Endothelial cell (in vitro differentiated cells): ENCODE data around the gene SBF2. TPM values are rescaled to one million over a fixed set of nuclear protein-coding genes. Genes with fewer than 3 reads are reported as not detected.
"Not testable (repeated sequence)": the region's sequence is repeated elsewhere in the genome, so short reads cannot be mapped to it uniquely, and the experiment has no call there.

Experiments
- DNase-seq: peaks from one replicate; pipeline ENCODE4 v3.0.0; 2021; ENCODE audit warnings: low spot score
- H3K27ac Mint-ChIP-seq: one replicate; pipeline ENCODE4 v1.8.0; 2021; ENCODE audit warnings: mixed read lengths, inconsistent platforms; ENCODE audit not compliant: unreplicated experiment
- H3K27me3 Mint-ChIP-seq: one replicate; pipeline ENCODE4 v1.8.0; 2021; ENCODE audit warnings: mild to moderate bottlenecking, moderate library complexity, mixed read lengths, inconsistent platforms; ENCODE audit not compliant: unreplicated experiment
- H3K36me3 Mint-ChIP-seq: one replicate; pipeline ENCODE4 v1.8.0; 2021; ENCODE audit warnings: mild to moderate bottlenecking, low read depth, mixed read lengths, inconsistent platforms; ENCODE audit not compliant: unreplicated experiment
- H3K4me1 Mint-ChIP-seq: one replicate; pipeline ENCODE4 v1.8.0; 2021; ENCODE audit warnings: mild to moderate bottlenecking, mixed read lengths, inconsistent platforms; ENCODE audit not compliant: unreplicated experiment
- H3K4me3 Mint-ChIP-seq: one replicate; pipeline ENCODE4 v1.8.0; 2021; ENCODE audit warnings: mild to moderate bottlenecking, mixed read lengths, inconsistent platforms; ENCODE audit not compliant: unreplicated experiment
- H3K9me3 Mint-ChIP-seq: one replicate; pipeline ENCODE4 v1.8.0; 2021; ENCODE audit warnings: mixed read lengths, inconsistent platforms; ENCODE audit not compliant: unreplicated experiment
- total RNA-seq: library from RNA; stranded (reverse); fragmentation: NEBNext Ultra II Directional; extraction: Animal tissue kit (Norgen Biotek cat#: 25700); gene quantifications from one replicate; pipeline ENCODE4 v1.2.1, GENCODE V29; 2021; ENCODE audit not compliant: unreplicated experiment
- TF ChIP-seq, protein P1 (sequence below): fragments of 200-600 bp; sonication (generic); IDR thresholded peaks from one replicate; pipeline ENCODE4 v1.5.0; 2021; ENCODE audit warnings: antibody characterized with exemption; ENCODE audit not compliant: unreplicated experiment

SBF2 gene
- total RNA-seq, 1 donor from 2014 or later: 40.8 TPM

DNA sequence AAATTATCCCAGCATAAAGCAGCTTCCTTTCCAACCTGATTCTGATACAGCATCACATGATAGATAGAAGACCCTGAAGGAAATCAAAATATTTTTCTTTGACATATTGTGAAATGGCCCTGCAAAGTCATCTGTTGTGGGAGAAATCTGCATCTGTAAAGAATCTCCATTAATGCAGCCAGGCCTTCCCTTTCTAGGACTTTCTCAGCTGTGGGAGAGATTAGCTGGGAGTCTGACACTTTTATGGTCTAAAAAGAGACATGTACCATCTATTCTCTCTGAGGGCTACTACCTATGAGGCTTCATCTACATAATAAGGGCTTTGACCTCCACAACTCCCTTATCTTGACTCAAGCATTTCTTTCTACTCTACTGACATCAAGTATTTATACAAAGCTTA is 392.1 kb downstream of the SBF2 start:
- H3K4me3 Mint-ChIP-seq: no peak overlapping the region
- no peak for DNase-seq
- H3K9me3 Mint-ChIP-seq: no peaks in the 10 kb centered on the region
- peaks cover 19% of the 10 kb centered on the region for H3K4me1 Mint-ChIP-seq
- TF ChIP-seq, protein P1, sequence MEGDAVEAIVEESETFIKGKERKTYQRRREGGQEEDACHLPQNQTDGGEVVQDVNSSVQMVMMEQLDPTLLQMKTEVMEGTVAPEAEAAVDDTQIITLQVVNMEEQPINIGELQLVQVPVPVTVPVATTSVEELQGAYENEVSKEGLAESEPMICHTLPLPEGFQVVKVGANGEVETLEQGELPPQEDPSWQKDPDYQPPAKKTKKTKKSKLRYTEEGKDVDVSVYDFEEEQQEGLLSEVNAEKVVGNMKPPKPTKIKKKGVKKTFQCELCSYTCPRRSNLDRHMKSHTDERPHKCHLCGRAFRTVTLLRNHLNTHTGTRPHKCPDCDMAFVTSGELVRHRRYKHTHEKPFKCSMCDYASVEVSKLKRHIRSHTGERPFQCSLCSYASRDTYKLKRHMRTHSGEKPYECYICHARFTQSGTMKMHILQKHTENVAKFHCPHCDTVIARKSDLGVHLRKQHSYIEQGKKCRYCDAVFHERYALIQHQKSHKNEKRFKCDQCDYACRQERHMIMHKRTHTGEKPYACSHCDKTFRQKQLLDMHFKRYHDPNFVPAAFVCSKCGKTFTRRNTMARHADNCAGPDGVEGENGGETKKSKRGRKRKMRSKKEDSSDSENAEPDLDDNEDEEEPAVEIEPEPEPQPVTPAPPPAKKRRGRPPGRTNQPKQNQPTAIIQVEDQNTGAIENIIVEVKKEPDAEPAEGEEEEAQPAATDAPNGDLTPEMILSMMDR: no peak
- H3K27me3 Mint-ChIP-seq: no peaks in the 10 kb centered on the region
- H3K27ac Mint-ChIP-seq: no peak overlapping the region
- no peaks in the 10 kb centered on the region for H3K36me3 Mint-ChIP-seq

DNA sequence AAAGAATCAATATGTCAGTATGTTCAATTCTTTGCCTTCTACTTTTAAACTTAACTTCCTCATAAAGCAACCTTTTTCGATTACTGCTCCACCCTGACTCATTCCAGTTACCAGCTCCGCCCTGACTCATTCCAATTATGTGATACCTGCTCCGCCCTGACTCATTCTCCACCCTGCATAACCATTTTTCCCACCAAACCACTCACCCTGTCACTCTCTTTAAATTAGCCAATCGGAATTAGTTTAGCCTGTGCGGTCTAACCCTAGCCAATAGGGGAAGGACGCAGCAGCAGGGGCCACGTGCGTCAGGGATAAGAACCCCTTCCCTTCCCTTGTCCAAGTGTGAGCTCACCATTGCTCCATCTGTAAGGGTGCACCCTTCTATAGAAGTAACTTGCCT is 393.8 kb downstream of the SBF2 start:
- DNase-seq, H3K36me3 Mint-ChIP-seq, H3K27ac Mint-ChIP-seq, H3K4me3 Mint-ChIP-seq, H3K27me3 Mint-ChIP-seq, H3K9me3 Mint-ChIP-seq: not testable (repeated sequence)
- H3K4me1 Mint-ChIP-seq: peaks cover 14% of the 10 kb centered on the region

DNA sequence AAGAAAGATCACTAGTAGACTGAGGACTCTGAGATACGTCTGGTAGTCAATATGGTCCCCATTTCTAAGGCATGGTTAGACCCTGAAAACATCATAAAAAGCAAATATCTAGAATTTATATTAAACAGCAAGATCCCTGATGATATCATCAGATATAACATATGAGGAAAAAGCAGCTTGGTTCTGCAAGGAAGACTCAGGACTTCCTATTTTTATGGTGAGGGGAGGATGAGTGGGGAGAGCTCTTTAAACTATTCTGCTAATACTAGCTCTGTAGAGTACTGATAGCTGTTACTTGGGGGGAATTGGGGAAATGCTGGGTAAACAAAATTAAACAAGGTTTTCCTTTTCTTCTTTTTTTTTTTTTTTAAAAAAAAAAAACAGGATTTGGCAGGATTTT is 394.3 kb downstream of the SBF2 start:
- Mint-ChIP-seq H3K36me3 (peaks cover 9% of the 10 kb centered on the region), H3K27me3 (no peaks in the 10 kb centered on the region), H3K9me3 (no peaks in the 10 kb centered on the region), H3K4me1 (peaks cover 14% of the 10 kb centered on the region), H3K27ac (no peak overlapping the region), H3K4me3 (no peak overlapping the region)
- TF ChIP-seq, protein P1: no peak
- DNase-seq: no peak

DNA sequence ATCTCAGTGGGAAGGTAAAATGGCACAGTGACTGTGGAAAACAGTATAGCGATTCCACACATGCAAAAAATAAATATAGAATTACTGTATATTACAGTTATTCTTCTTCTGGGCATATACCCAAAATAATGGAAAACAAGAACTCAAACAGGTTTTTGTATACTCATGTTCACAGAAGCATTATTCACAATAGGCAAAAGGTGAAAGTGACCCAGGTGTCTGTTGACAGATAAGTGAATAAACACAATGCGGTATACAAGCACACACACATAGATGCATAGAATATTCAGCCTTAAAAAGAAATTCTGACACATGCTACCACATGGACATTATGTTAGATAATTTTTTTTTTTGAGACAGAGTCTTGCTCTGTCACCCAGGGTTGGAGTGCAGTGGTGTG is 397.1 kb downstream of the SBF2 start:
- Mint-ChIP-seq H3K27ac (no peak overlapping the region), H3K4me3 (no peak overlapping the region), H3K36me3 (peaks cover 15% of the 10 kb centered on the region), H3K9me3 (no peaks in the 10 kb centered on the region), H3K4me1 (peaks cover 14% of the 10 kb centered on the region), H3K27me3 (no peaks in the 10 kb centered on the region)
- TF ChIP-seq, protein P1: no peak
- no peak for DNase-seq

DNA sequence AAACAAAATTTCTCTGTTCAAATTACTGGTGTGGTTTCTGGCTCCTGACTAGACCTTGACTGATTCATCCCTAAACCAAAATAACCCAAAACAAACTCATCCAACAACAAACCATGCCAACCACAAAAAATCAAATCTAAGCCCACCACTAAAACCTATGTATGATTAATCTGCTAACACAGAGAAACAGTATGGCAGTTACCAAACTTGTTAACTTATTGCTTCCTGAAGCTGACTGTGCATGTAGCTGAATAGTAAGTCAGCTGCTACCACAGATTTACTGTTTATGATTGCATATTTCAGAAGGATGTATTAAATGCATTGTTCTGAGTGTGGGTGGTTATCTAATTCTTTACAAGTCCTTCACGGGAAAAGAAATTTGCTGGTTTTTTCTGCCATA is 399.0 kb downstream of the SBF2 start:
- no peak overlapping the region for H3K4me3 Mint-ChIP-seq
- TF ChIP-seq, protein P1: no peak
- H3K4me1 Mint-ChIP-seq: peaks cover 10% of the 10 kb centered on the region
- no peak for DNase-seq
- H3K36me3 Mint-ChIP-seq: peaks cover 15% of the 10 kb centered on the region
- no peaks in the 10 kb centered on the region for H3K27me3 Mint-ChIP-seq
- no peak overlapping the region for H3K27ac Mint-ChIP-seq
- H3K9me3 Mint-ChIP-seq: no peaks in the 10 kb centered on the region

DNA sequence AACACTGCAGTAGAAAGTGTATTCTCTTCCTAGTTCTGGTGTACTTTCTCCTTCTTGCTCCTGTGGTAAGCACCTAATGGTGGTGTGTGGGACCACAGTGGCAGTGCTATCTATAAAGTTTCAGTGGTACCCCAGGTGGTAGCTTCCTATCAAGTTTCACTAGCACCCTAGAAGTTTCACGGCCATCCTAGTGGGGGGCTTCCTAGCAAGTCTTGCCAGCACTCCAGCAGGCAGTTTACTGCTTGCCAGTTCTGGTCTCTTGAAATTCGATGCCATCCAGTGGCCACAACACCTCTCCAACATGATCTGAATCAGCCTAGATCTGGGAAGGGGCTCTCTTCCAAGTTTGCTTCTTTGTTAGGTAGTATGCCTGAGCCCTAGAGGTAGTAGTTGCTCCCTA is 400.5 kb downstream of the SBF2 start:
- H3K9me3 Mint-ChIP-seq: no peaks in the 10 kb centered on the region
- H3K4me1 Mint-ChIP-seq: peaks cover 3% of the 10 kb centered on the region
- H3K27me3 Mint-ChIP-seq: no peaks in the 10 kb centered on the region
- H3K27ac Mint-ChIP-seq: no peak overlapping the region
- TF ChIP-seq, protein P1: no peak
- peaks cover 15% of the 10 kb centered on the region for H3K36me3 Mint-ChIP-seq
- no peak for DNase-seq
- no peak overlapping the region for H3K4me3 Mint-ChIP-seq
